A549 (cell line): ENCODE data around the gene DRGX.

ENCODE experiments used
- CEBPB ChIP-seq, 2 experiments: fragments of >200 bp in 1 of 2; sonication (Bioruptor Twin) in 1 of 2; formaldehyde crosslinking in 1 of 2; IDR thresholded peaks; 2 replicates each; pipeline ENCODE4 v1.6.1; 2012 to 2016
- EHMT2 ChIP-seq: fragments of 200-600 bp; sonication (generic); IDR thresholded peaks from 2 replicates; pipeline ENCODE4 v1.6.1; 2016; ENCODE audit warnings: antibody characterized with exemption, low read depth, mild to moderate bottlenecking, moderate library complexity
- MAZ ChIP-seq: fragments of 150-350 bp; IDR thresholded peaks from 2 replicates; pipeline ENCODE4 v1.6.1; 2014; ENCODE audit warnings: antibody characterized with exemption, low read depth, low read length, borderline replicate concordance
- POLR2A ChIP-seq: IDR thresholded peaks from 2 replicates; pipeline ENCODE4 v1.6.1; 2012; ENCODE audit warnings: mild to moderate bottlenecking, low read length
- SMC3 ChIP-seq: fragments of >200 bp; sonication (Bioruptor Twin); formaldehyde crosslinking; IDR thresholded peaks from 3 replicates; pipeline ENCODE4 v1.6.1; 2018; ENCODE audit warnings: inconsistent platforms
- TF ChIP-seq, protein P1 (sequence below): fragments of >200 bp; sonication (Bioruptor Twin); formaldehyde crosslinking; IDR thresholded peaks from 3 replicates; pipeline ENCODE4 v1.5.1; 2016
- TF ChIP-seq, protein P2 (sequence below): IDR thresholded peaks from 2 replicates; pipeline ENCODE4 v1.6.1; 2012; ENCODE audit warnings: low read depth, borderline replicate concordance
- TF ChIP-seq, protein P3 (sequence below): IDR thresholded peaks from 2 replicates; pipeline ENCODE4 v1.6.1; 2012
- TF ChIP-seq, protein P4 (sequence below): fragments of 200-600 bp; sonication (generic); IDR thresholded peaks from 2 replicates; pipeline ENCODE4 v1.6.1; 2016; ENCODE audit warnings: antibody characterized with exemption, mild to moderate bottlenecking, moderate library complexity
- TF ChIP-seq, protein P5 (sequence below): IDR thresholded peaks from 2 replicates; pipeline ENCODE4 v1.6.1; 2012

DNA sequence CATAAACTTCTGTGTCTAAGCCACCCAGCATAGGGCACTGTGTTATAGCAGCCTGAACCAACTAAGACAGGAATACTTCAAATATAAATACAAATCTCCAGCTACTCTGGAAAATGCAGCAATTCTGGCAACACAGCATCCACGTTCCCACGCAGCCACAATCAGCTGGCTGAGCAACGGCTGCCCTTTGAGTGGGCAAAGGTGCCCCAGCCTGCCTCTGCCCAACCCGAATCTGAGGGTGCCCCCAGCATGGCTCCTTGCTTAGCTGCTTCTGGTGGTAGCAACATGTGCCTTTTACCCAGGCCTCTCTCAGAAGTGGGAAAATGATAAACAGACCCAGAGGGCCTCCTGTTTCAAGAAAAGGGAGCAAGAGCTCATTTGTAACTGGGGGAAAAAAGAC, 12.0 kb downstream of the DRGX start:
- TF ChIP-seq CEBPB (IDR thresholded peaks at IDR 0.05) (no peak), MAZ (no peak), SMC3 (no peak), EHMT2 (no peak), POLR2A (no peak)
- TF ChIP-seq, protein P1, sequence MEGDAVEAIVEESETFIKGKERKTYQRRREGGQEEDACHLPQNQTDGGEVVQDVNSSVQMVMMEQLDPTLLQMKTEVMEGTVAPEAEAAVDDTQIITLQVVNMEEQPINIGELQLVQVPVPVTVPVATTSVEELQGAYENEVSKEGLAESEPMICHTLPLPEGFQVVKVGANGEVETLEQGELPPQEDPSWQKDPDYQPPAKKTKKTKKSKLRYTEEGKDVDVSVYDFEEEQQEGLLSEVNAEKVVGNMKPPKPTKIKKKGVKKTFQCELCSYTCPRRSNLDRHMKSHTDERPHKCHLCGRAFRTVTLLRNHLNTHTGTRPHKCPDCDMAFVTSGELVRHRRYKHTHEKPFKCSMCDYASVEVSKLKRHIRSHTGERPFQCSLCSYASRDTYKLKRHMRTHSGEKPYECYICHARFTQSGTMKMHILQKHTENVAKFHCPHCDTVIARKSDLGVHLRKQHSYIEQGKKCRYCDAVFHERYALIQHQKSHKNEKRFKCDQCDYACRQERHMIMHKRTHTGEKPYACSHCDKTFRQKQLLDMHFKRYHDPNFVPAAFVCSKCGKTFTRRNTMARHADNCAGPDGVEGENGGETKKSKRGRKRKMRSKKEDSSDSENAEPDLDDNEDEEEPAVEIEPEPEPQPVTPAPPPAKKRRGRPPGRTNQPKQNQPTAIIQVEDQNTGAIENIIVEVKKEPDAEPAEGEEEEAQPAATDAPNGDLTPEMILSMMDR = no peak
- TF ChIP-seq, protein P2, sequence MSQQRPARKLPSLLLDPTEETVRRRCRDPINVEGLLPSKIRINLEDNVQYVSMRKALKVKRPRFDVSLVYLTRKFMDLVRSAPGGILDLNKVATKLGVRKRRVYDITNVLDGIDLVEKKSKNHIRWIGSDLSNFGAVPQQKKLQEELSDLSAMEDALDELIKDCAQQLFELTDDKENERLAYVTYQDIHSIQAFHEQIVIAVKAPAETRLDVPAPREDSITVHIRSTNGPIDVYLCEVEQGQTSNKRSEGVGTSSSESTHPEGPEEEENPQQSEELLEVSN = no peak
- TF ChIP-seq, protein P3, sequence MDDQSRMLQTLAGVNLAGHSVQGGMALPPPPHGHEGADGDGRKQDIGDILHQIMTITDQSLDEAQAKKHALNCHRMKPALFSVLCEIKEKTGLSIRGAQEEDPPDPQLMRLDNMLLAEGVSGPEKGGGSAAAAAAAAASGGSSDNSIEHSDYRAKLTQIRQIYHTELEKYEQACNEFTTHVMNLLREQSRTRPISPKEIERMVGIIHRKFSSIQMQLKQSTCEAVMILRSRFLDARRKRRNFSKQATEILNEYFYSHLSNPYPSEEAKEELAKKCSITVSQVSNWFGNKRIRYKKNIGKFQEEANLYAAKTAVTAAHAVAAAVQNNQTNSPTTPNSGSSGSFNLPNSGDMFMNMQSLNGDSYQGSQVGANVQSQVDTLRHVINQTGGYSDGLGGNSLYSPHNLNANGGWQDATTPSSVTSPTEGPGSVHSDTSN = no peak
- TF ChIP-seq, protein P4, sequence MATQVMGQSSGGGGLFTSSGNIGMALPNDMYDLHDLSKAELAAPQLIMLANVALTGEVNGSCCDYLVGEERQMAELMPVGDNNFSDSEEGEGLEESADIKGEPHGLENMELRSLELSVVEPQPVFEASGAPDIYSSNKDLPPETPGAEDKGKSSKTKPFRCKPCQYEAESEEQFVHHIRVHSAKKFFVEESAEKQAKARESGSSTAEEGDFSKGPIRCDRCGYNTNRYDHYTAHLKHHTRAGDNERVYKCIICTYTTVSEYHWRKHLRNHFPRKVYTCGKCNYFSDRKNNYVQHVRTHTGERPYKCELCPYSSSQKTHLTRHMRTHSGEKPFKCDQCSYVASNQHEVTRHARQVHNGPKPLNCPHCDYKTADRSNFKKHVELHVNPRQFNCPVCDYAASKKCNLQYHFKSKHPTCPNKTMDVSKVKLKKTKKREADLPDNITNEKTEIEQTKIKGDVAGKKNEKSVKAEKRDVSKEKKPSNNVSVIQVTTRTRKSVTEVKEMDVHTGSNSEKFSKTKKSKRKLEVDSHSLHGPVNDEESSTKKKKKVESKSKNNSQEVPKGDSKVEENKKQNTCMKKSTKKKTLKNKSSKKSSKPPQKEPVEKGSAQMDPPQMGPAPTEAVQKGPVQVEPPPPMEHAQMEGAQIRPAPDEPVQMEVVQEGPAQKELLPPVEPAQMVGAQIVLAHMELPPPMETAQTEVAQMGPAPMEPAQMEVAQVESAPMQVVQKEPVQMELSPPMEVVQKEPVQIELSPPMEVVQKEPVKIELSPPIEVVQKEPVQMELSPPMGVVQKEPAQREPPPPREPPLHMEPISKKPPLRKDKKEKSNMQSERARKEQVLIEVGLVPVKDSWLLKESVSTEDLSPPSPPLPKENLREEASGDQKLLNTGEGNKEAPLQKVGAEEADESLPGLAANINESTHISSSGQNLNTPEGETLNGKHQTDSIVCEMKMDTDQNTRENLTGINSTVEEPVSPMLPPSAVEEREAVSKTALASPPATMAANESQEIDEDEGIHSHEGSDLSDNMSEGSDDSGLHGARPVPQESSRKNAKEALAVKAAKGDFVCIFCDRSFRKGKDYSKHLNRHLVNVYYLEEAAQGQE = no peak
- TF ChIP-seq, protein P5, sequence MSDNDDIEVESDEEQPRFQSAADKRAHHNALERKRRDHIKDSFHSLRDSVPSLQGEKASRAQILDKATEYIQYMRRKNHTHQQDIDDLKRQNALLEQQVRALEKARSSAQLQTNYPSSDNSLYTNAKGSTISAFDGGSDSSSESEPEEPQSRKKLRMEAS = no peak
